BLaER1 (cell line): ENCODE data around the gene ARHGAP42.

Source experiments
- H3K27ac ChIP-seq: shearing (Covaris generic); formaldehyde crosslinking; 2 replicates; pipeline ENCODE4 v1.8.1; 2022
- H3K27me3 ChIP-seq: shearing (Covaris generic); formaldehyde crosslinking; 2 replicates; pipeline ENCODE4 v1.8.1; 2022
- H3K36me3 ChIP-seq: shearing (Covaris generic); formaldehyde crosslinking; 2 replicates; pipeline ENCODE4 v1.8.1; 2022
- H3K4me1 ChIP-seq: shearing (Covaris generic); formaldehyde crosslinking; 2 replicates; pipeline ENCODE4 v1.8.1; 2022
- H3K4me2 ChIP-seq: shearing (Covaris generic); formaldehyde crosslinking; 2 replicates; pipeline ENCODE4 v1.8.1; 2022
- H3K4me3 ChIP-seq: shearing (Covaris generic); formaldehyde crosslinking; 2 replicates; pipeline ENCODE4 v1.8.1; 2022
- H3K9ac ChIP-seq: shearing (Covaris generic); formaldehyde crosslinking; 2 replicates; pipeline ENCODE4 v1.8.1; 2022
- H3K9me3 ChIP-seq: shearing (Covaris generic); formaldehyde crosslinking; 2 replicates; pipeline ENCODE4 v1.8.1; 2022
- H4K20me1 ChIP-seq: shearing (Covaris generic); formaldehyde crosslinking; 2 replicates; pipeline ENCODE4 v1.8.1; 2022
- Cebpa-rat ChIP-seq: shearing (Covaris generic); IDR thresholded peaks from 2 replicates; pipeline ENCODE4 v1.8.1; 2022

Gene ARHGAP42

GRCh38 chr11:100793525-100793924 lies 106.4 kb downstream of the ARHGAP42 start:
- Histone ChIP-seq H4K20me1 (no peaks in the 10 kb centered on the region), H3K4me3 (no peak overlapping the region), H3K4me1 (no peaks in the 10 kb centered on the region), H3K9me3 (peaks cover 4% of the 10 kb centered on the region; the same call in 1 of the 2 replicates), H3K9ac (no peak overlapping the region), H3K36me3 (0 out of 2 replicates have a peak, but pooled peaks cover 7% of the 10 kb centered on the region), H3K27ac (no peak overlapping the region), H3K4me2 (no peak overlapping the region), H3K27me3 (no peaks in the 10 kb centered on the region)
- TF ChIP-seq Cebpa-rat = no peak

GRCh38 chr11:100794446-100794845 lies 107.4 kb downstream of the ARHGAP42 start:
- Histone ChIP-seq H3K9me3 (peaks cover under 1% of the 10 kb centered on the region; the same call in 1 of the 2 replicates), H3K27ac (no peak overlapping the region), H3K4me2 (no peak overlapping the region), H3K4me3 (no peak overlapping the region), H3K27me3 (no peaks in the 10 kb centered on the region), H4K20me1 (no peaks in the 10 kb centered on the region), H3K36me3 (0 out of 2 replicates have a peak, but pooled peaks cover 7% of the 10 kb centered on the region), H3K4me1 (no peaks in the 10 kb centered on the region), H3K9ac (no peak overlapping the region)
- TF ChIP-seq Cebpa-rat = no peak

- Histone ChIP-seq H3K9ac (no peak overlapping the region), H3K27me3 (no peaks in the 10 kb centered on the region), H3K27ac (no peak overlapping the region), H3K36me3 (0 out of 2 replicates have a peak, but pooled peaks cover 7% of the 10 kb centered on the region), H4K20me1 (no peaks in the 10 kb centered on the region), H3K4me3 (no peak overlapping the region), H3K4me2 (no peak overlapping the region), H3K9me3 (no peaks in the 10 kb centered on the region), H3K4me1 (no peaks in the 10 kb centered on the region)
- no peak for TF ChIP-seq Cebpa-rat
Observed at GRCh38 chr11:100799445-100799844, 112.4 kb downstream of the ARHGAP42 start.

- Histone ChIP-seq H3K4me3 (no peak overlapping the region), H3K4me1 (no peaks in the 10 kb centered on the region), H3K27me3 (no peaks in the 10 kb centered on the region), H3K27ac (no peak overlapping the region), H3K9me3 (no peaks in the 10 kb centered on the region), H3K4me2 (no peak overlapping the region), H3K9ac (no peak overlapping the region), H4K20me1 (no peaks in the 10 kb centered on the region), H3K36me3 (0 out of 2 replicates have a peak, but pooled peaks cover 7% of the 10 kb centered on the region)
- TF ChIP-seq Cebpa-rat = no peak
Observed at GRCh38 chr11:100800202-100800601, 113.1 kb downstream of the ARHGAP42 start.

GRCh38 chr11:100801225-100801999 lies 114.3 kb downstream of the ARHGAP42 start:
- H3K27me3 ChIP-seq = no peaks in the 10 kb centered on the region
- no peak overlapping the region for H3K4me2 ChIP-seq
- no peak for TF ChIP-seq Cebpa-rat
- H4K20me1 ChIP-seq = no peaks in the 10 kb centered on the region
- H3K9ac ChIP-seq = no peak overlapping the region
- no peaks in the 10 kb centered on the region for H3K9me3 ChIP-seq
- H3K4me3 ChIP-seq = no peak overlapping the region
- no peaks in the 10 kb centered on the region for H3K4me1 ChIP-seq
- no peak overlapping the region for H3K27ac ChIP-seq
- 0 out of 2 replicates have a peak, but pooled peaks cover 7% of the 10 kb centered on the region for H3K36me3 ChIP-seq

- Histone ChIP-seq H3K4me2 (no peak overlapping the region), H3K9me3 (no peaks in the 10 kb centered on the region), H3K4me1 (no peaks in the 10 kb centered on the region), H3K9ac (no peak overlapping the region), H4K20me1 (no peaks in the 10 kb centered on the region), H3K27ac (no peak overlapping the region), H3K36me3 (no peaks in the 10 kb centered on the region), H3K27me3 (no peaks in the 10 kb centered on the region), H3K4me3 (no peak overlapping the region)
- TF ChIP-seq Cebpa-rat = no peak
Observed at GRCh38 chr11:100805506-100806199, 118.6 kb downstream of the ARHGAP42 start.

- Histone ChIP-seq H3K9me3 (no peaks in the 10 kb centered on the region), H3K4me2 (no peak overlapping the region), H3K4me1 (no peaks in the 10 kb centered on the region), H3K36me3 (no peaks in the 10 kb centered on the region), H3K27me3 (no peaks in the 10 kb centered on the region), H3K27ac (no peak overlapping the region), H3K4me3 (no peak overlapping the region), H4K20me1 (no peaks in the 10 kb centered on the region), H3K9ac (no peak overlapping the region)
- TF ChIP-seq Cebpa-rat = no peak
Observed at GRCh38 chr11:100806296-100806695, 119.2 kb downstream of the ARHGAP42 start.

GRCh38 chr11:100808904-100809491 lies 121.9 kb downstream of the ARHGAP42 start:
- Histone ChIP-seq H3K4me3 (no peak overlapping the region), H3K27ac (no peak overlapping the region), H3K27me3 (no peaks in the 10 kb centered on the region), H3K36me3 (no peaks in the 10 kb centered on the region), H4K20me1 (no peaks in the 10 kb centered on the region), H3K4me1 (no peaks in the 10 kb centered on the region), H3K9ac (no peak overlapping the region), H3K4me2 (no peak overlapping the region), H3K9me3 (no peaks in the 10 kb centered on the region)
- TF ChIP-seq Cebpa-rat = no peak

- no peaks in the 10 kb centered on the region for H3K27me3 ChIP-seq
- H3K9ac ChIP-seq = no peak overlapping the region
- H3K27ac ChIP-seq = no peak overlapping the region
- no peaks in the 10 kb centered on the region for H4K20me1 ChIP-seq
- no peak for TF ChIP-seq Cebpa-rat
- H3K4me1 ChIP-seq = no peaks in the 10 kb centered on the region
- H3K36me3 ChIP-seq = no peaks in the 10 kb centered on the region
- no peak overlapping the region for H3K4me3 ChIP-seq
- no peak overlapping the region for H3K4me2 ChIP-seq
- peaks cover 7% of the 10 kb centered on the region; the same call in 1 of the 2 replicates for H3K9me3 ChIP-seq
Observed at GRCh38 chr11:100810146-100810545, 123.1 kb downstream of the ARHGAP42 start.

GRCh38 chr11:100810666-100811065 lies 123.6 kb downstream of the ARHGAP42 start:
- no peaks in the 10 kb centered on the region for H4K20me1 ChIP-seq
- no peak overlapping the region for H3K9ac ChIP-seq
- no peak overlapping the region for H3K27ac ChIP-seq
- H3K27me3 ChIP-seq = no peaks in the 10 kb centered on the region
- H3K36me3 ChIP-seq = no peaks in the 10 kb centered on the region
- TF ChIP-seq Cebpa-rat = no peak
- peaks cover 7% of the 10 kb centered on the region; the same call in 1 of the 2 replicates for H3K9me3 ChIP-seq
- no peak overlapping the region for H3K4me3 ChIP-seq
- no peak overlapping the region for H3K4me2 ChIP-seq
- no peaks in the 10 kb centered on the region for H3K4me1 ChIP-seq
